ENCODE data around the gene CABP2.

CABP2 gene

DNA sequence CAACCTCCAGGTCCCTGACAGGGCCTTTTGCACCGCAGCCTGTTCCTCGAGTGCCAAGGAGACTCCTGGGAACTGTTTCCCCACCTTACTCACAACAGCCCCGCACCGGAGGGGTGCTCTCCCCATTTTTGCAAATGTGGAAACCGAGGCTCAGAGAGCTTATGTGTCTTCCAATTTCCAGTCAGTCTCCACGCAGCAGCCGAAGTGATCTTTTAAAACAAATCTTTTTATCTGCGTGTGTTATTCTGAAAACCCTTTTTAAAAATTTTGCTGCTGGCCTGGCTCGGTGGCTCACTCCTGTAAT, 53.8 kb downstream of the CABP2 start:
- H3K4me3 ChIP-seq (ENCODE audit: low read length) = peak overlapping the region; percentile 93; the same call in 1 of the 2 replicates
- no peaks in the 10 kb centered on the region for H3K27me3 ChIP-seq (ENCODE audit: control insufficient read depth, insufficient read depth, low read length)
- no peak for DNase-seq (ENCODE audit: low read depth, low spot score)
- WGBS (ENCODE audit: insufficient coverage, insufficient read length) = no CpG with 5 or more reads among the region's 9 CpGs
- no peaks in the 10 kb centered on the region; the same call in 1 of the 2 replicates for H3K4me1 ChIP-seq (ENCODE audit: control insufficient read depth, insufficient read depth, low read length)
- H3K27ac ChIP-seq (ENCODE audit: low read length) = no peak overlapping the region
- no peaks in the 10 kb centered on the region for H3K36me3 ChIP-seq (ENCODE audit: control insufficient read depth, insufficient read depth, low read length)
- no peaks in the 10 kb centered on the region for H3K9me3 ChIP-seq (ENCODE audit: control insufficient read depth, insufficient read depth, low read length)

Data from iPS DF 6.9 (cell line).